Stimulated activated CD4-positive, alpha-beta T cell treated with anti-CD3 and anti-CD28 coated beads, Interleukin-1b, Interleukin-23, amount 100 ng/mL, for 48 hours (primary cell): ENCODE results near the gene LRRC27.
"Not testable (repeated sequence)": the region's sequence is repeated elsewhere in the genome, so short reads cannot be mapped to it uniquely, and the experiment has no call there.

Experiments
- DNase-seq: peaks from one replicate; pipeline ENCODE4 v3.0.0-alpha.2; 2020

The LRRC27 gene

DNA sequence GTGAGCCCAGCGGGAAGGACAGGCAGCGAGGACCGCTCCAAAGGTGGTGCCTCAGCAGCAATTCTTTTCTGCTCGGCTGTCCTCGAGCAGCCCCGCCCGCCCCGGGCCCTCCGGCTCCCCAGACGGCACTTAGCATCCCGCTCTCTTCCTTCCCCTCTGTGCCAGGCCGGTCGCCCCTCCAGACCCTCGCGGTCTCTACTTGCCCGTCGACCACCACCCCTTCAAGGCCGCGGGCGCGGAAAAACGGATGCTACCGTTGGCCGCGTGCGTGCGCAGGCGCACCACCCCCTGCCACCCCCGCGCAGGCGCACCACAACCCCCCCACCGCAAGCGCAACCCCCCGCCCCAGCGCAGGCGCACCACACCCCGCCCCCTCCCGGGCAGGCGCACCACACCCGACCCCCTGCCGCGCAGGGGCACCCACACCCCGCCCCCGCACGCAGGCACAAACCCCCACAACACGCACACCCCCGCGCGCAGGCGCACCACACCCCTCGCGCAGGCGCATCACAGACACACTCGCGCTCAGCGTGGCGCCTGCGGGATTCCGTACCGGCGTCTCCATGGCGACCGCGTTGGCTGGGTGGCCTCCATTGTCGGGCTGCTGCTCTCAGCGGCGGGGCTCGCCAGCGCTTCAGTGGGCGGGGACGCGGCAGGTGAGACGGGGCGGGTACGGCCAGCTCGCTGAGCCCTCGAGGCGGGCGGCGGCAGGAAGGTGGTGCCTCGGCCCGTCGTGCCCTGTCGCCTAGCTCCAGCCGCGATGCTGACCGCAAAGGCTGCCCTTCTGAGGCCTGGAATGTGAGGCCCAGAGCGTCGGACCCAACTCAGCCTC, at the start of gene LRRC27:
Gene LRRC27 (plus strand): TSS at position 593 of the 832 bp plus-strand sequence. CDS start 1,332 bp downstream, outside the sequence.
- DNase-seq, result peak; percentile 98

GRCh38 chr10:132282667-132283603, 49.1 kb upstream of the LRRC27 start:
- no peak for DNase-seq

DNA sequence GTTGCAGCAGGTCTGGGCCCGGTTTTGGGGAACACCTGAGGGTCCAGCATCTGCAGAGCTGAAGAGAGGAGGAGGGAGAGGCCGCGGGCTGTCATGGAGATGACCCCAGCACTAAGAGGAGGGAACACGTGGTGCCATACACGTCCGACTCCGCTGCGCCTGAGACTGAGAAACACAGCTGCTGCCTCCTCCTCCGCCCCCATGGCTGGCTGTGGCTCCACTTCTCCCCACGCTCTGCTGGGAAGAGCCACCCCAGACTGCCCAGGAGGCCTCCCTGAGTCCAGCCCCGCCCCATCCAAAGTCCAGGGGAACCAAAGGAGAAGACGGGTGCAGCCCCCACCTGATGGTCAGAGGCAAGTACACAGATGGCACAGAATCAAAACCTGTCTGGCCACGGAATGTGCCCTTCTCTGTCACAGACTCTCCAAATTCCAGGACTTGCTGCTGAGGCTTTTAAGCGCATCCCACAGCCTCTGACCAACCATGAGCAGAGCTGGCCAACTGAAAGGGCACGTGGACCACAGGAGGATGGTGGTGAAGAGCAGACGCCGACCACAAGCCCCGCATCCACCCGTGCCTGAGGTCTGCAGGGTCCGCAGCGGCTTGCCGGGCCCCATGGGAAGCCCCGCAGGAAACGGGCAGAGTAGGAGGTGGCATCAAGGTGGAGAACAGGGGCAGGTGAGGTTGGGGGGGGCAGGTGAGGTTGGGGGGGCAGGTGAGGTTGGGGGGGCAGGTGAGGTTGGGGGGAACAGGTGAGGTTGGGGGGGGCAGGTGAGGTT, 48.2 kb upstream of the LRRC27 start:
- no peak for DNase-seq

DNA sequence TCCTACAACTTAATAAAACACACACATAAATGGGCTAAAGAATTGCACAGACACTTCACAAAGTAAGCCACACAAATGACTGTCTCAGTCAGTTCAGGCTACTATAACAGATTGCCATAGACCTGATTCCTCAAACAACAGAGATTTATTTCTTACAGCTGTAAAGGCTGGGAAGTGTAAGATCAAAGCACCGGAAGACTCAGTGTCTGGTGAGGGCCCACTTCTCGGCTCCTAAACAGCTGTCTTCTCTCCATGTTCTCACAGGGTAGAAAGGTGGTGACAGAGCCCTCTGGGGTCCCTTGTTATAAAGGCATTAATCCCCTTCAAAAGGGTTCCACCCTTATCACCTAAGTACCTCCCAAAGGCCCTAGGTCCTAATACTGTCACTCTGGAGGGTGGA, 42.6 kb upstream of the LRRC27 start:
- no peak for DNase-seq

- no peak for DNase-seq
Observed at GRCh38 chr10:132290631-132291030, 41.4 kb upstream of the LRRC27 start.

DNA sequence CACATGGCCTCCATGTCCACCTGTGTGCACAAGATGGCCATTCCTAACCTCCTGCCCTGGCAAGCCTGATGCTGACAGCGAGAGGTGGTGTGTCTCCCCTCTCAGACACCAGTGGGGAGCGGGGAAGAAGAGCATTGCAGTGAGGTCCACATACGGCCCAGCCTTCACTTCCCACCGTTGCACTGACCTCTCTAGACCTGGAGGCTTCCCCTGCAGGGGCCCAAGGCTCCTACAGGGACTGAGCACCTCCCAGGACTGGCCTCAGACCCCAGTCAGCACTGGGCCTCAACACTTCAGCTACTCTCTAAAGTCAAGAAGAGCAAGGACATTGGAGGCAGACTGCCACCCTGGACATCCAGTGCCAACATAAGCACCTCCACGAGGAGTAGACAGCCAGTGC, 40.2 kb upstream of the LRRC27 start:
- DNase-seq, result no peak

DNA sequence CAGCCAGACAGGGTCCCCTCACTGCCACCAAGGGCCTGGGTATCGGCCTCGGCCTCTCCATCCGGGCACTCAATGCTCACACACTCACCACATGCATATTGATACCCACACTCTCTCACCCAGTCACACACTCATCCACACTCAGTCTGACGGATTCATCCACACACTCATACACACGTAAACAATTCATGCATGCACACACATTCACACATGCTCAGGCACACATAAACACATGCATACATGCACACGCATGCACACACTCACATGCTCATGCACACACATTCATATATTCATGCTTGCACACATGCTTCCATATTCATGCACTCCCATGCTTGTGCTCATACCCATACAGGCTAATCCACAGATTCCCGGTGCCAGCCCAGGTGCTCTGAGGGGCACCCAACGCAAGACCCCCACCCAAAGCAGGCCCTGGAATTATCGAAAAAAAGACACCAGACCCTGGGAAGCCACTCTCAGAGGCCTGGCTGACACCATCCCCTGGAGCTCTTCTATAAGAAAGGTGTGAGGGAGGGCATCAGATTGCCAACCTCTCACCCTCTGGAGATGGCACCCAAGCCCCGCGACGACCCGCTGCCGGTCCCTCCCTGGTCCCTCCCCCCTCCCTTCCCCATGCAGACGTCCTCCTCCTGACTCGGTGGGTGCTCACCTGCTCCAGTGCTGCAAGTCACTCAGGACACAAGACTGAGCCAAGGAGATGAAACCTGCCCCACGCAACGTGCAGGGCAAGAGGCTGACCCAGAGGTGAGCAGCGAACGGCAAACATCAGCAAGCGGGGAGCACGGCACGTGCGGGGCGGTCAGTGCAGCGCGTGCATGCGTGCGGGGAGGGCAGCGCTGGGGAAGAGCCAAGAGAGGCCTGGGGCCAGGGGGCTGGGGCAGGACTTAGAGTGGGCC, 39.4 kb upstream of the LRRC27 start:
- no peak for DNase-seq

GRCh38 chr10:132293201-132293812, 38.7 kb upstream of the LRRC27 start:
- no peak for DNase-seq

- no peak for DNase-seq
Observed at GRCh38 chr10:132293813-132294520, 38.0 kb upstream of the LRRC27 start.

GRCh38 chr10:132294561-132295318, 37.3 kb upstream of the LRRC27 start:
- no peak for DNase-seq

- not testable (repeated sequence) for DNase-seq
Observed at GRCh38 chr10:132295481-132295880, 36.5 kb upstream of the LRRC27 start.

DNA sequence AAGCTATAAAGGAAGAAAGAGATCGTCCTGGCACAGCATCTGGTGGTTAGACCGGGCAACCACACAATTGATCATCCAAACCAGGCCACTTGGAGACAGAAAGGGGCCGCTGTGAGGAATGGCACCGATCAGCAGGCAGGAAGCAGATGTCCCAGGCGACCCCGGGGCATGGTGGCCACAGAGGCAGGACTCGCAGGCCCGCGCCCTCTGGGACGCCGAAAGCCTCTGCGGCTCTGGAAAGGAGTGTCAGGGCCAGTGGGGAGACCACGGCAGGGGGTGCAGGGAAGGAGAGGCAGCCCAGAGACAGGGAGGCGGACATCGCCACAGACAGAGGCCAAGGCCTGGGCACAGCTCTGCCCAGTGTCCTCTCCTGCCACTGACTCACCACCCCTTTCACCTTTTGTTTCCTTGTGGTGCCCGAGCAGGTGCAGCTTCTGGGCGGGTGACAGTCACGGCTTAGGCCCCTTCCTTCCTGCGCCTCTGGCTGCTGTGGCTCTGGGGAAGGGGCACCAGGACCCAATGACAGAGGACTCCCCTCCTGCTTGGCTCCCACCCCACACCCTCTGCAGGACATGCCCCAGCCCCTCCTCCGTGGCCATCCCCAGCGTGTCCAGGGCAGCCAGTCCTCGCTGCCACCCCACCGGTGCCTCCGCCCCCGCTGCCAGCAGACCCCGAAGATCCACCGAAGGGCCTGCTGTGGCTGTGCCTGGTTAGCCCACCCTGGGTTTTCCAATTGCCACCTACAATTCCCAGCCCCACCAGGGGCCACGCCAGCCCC, 35.1 kb upstream of the LRRC27 start:
- no peak for DNase-seq

DNA sequence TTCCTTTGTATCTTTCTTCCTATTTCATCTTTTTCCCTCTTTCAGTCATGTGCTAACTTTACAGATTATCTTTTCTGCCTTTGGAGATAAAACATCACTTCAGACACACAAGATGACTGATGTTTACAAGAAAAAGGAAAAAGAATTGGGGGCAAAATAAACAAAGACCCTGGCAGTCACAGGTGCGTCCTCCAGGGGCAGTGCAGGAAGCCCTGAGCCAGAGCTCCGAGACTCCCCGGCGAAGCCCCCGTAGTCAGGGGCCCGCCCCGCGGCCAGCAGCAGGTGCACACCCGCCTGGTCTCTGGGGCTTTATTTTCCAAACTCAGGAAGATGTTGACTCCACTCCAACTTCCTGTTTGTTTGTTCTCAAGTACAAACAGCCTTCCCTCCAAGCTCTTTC, 34.5 kb upstream of the LRRC27 start:
- DNase-seq, result no peak

- no peak for DNase-seq
Observed at GRCh38 chr10:132298038-132298881, 33.7 kb upstream of the LRRC27 start.

GRCh38 chr10:132299371-132300336, 32.3 kb upstream of the LRRC27 start:
- DNase-seq, result no peak

- no peak for DNase-seq
Observed at GRCh38 chr10:132300582-132300981, 31.4 kb upstream of the LRRC27 start.
